EL (cell line): ENCODE data around the gene BRD1.
A peak's percentile ranks its signal among the peaks of the same experiment; 100 is the strongest.

ENCODE experiments used
- DNase-seq: peaks from one replicate; pipeline ENCODE4 v3.0.0-alpha.2; 2016

The BRD1 gene

GRCh38 chr22:49827853-49828598 is at the start of gene BRD1:
TSS of gene BRD1 (minus strand) at chr22:49827873. CDS start at chr22:49824317, 3,556 bp downstream.
- DNase-seq, result peak; percentile 62

- DNase-seq, result no peak
These were observed 45.7 kb upstream of the BRD1 start for GRCh38 chr22:49873228-49873940.

- no peak for DNase-seq
These were observed 44.7 kb upstream of the BRD1 start for GRCh38 chr22:49872347-49872746.

GRCh38 chr22:49871482-49871881 is 43.8 kb upstream of the BRD1 start:
- DNase-seq, result no peak

GRCh38 chr22:49869845-49870712 is 42.4 kb upstream of the BRD1 start:
- no peak for DNase-seq

- DNase-seq, result no peak
These were observed 41.6 kb upstream of the BRD1 start for GRCh38 chr22:49869086-49869830.

- no peak for DNase-seq
These were observed 39.9 kb upstream of the BRD1 start for GRCh38 chr22:49867303-49868265.

- DNase-seq, result no peak
These were observed 39.0 kb upstream of the BRD1 start for GRCh38 chr22:49866646-49867045.

GRCh38 chr22:49866134-49866533 is 38.5 kb upstream of the BRD1 start:
- DNase-seq, result no peak

GRCh38 chr22:49865156-49865555 is 37.5 kb upstream of the BRD1 start:
- DNase-seq, result no peak

GRCh38 chr22:49863931-49864330 is 36.3 kb upstream of the BRD1 start:
- no peak for DNase-seq

GRCh38 chr22:49862496-49862776 is 34.8 kb upstream of the BRD1 start:
- no peak for DNase-seq

- no peak for DNase-seq
These were observed 34.2 kb upstream of the BRD1 start for GRCh38 chr22:49861642-49862495.

GRCh38 chr22:49858827-49859226 is 31.2 kb upstream of the BRD1 start:
- DNase-seq, result no peak

GRCh38 chr22:49856766-49857618 is 29.3 kb upstream of the BRD1 start:
- no peak for DNase-seq

GRCh38 chr22:49856343-49856742 is 28.7 kb upstream of the BRD1 start:
- no peak for DNase-seq

- peak; percentile 31 for DNase-seq
These were observed 27.7 kb upstream of the BRD1 start for GRCh38 chr22:49855251-49855911.

GRCh38 chr22:49853981-49854831 is 26.5 kb upstream of the BRD1 start:
- peak; percentile 42 for DNase-seq
